HepG2 (cell line): Measurements from ENCODE around the gene CMIP. TPM values are rescaled to one million over a fixed set of nuclear protein-coding genes. Genes with fewer than 3 reads are reported as not detected.

ENCODE experiments used
- ATAC-seq: fragments of 200-7000 bp; cut with Tn5 transposase; 3 replicates; pipeline ENCODE4 v1.9.1; 2020; ENCODE audit warnings: mild to moderate bottlenecking, moderate library complexity
- BruUV-seq: library from RNA; stranded (reverse); fragments of 400-500 nt; replicated peaks from 2 replicates; lab custom pipeline; 2021; lab: Mats Ljungman, UMichigan
- CTCF ChIA-PET: fragments of 300-600 bp; formaldehyde crosslinking; extraction: SDS; loops from one replicate; lab custom pipeline; 2021; ENCODE audit warnings: low total read pairs, inconsistent platforms, low intra/inter-chr PET ratio; lab: Yijun Ruan, JAX
- POLR2A ChIA-PET: fragments of 350-600 bp; sonication (Branson Sonifier 250); formaldehyde crosslinking; loops from one replicate; lab custom pipeline; 2020; ENCODE audit warnings: antibody characterized with exemption, inconsistent platforms; lab: Yijun Ruan, JAX
- DNase-seq: peaks from one replicate; pipeline ENCODE4 v3.0.0-alpha.2; 2015; ENCODE audit warnings: low spot score
- FAIRE-seq: peaks from 3 replicates; lab custom pipeline; 2011; peaks lifted over from hg19 to GRCh38; lab: Jason Lieb, UNC
- H2AFZ ChIP-seq: one replicate; pipeline ENCODE4 v1.6.1; 2011; ENCODE audit warnings: low read length, inconsistent platforms
- H3K27ac ChIP-seq: fragments of 300-600 bp; 3 replicates; pipeline ENCODE4 v1.8.0; 2011; ENCODE audit warnings: mixed run types, mild to moderate bottlenecking, mixed read lengths, low read length, inconsistent platforms; ENCODE audit not compliant: insufficient read depth; ENCODE audit errors: extremely low read length
- H3K27me3 ChIP-seq, 2 experiments: fragments of 200-600 bp in 1 of 2; 2 replicates in 1 of 2; 3 replicates in 1 of 2; pipeline versions ENCODE4 v1.6.0 to v1.8.0; 2011; ENCODE audit warnings: low read length in 2 of 2, mild to moderate bottlenecking in 2 of 2, moderate library complexity in 2 of 2, inconsistent platforms in 1 of 2; ENCODE audit not compliant: insufficient read depth in 2 of 2, control insufficient read depth in 1 of 2
- H3K36me3 ChIP-seq, 2 experiments: fragments of 200-600 bp in 1 of 2; replicated peaks in 1 of 2; 2 replicates in 1 of 2; 3 replicates in 1 of 2; pipeline versions ENCODE4 v1.5.1 to v1.8.0; 2011; ENCODE audit warnings: low read length in 2 of 2, inconsistent platforms in 1 of 2; ENCODE audit not compliant: insufficient read depth in 2 of 2, control insufficient read depth in 1 of 2
- H3K4me1 ChIP-seq: 2 replicates; pipeline ENCODE4 v1.5.1; 2012; ENCODE audit warnings: low read length, inconsistent platforms; ENCODE audit not compliant: insufficient read depth
- H3K4me2 ChIP-seq: 2 replicates; pipeline ENCODE4 v1.6.0; 2011; ENCODE audit warnings: low read depth, low read length, inconsistent platforms
- H3K4me3 ChIP-seq, 3 experiments: fragments of 200-600 bp in 1 of 3; sonication (generic), shearing (Covaris generic) in 1 of 3; replicated peaks in 1 of 3; 2 replicates each; pipeline ENCODE4 v1.5.1; 2011 to 2016; ENCODE audit warnings: low read length in 3 of 3, inconsistent platforms in 2 of 3, low read depth in 2 of 3, mild to moderate bottlenecking in 2 of 3, control low read depth in 1 of 3, mixed read lengths in 1 of 3; ENCODE audit not compliant: insufficient read depth in 1 of 3
- H3K79me2 ChIP-seq: one replicate; pipeline ENCODE4 v1.6.1; 2011; ENCODE audit warnings: low read length, inconsistent platforms; ENCODE audit not compliant: insufficient read depth
- H3K9ac ChIP-seq: 2 replicates; pipeline ENCODE4 v1.6.0; 2011; ENCODE audit warnings: mild to moderate bottlenecking, low read depth, low read length, inconsistent platforms; ENCODE audit not compliant: insufficient read depth
- H3K9me3 ChIP-seq: 2 replicates; pipeline ENCODE4 v1.5.1; 2012; ENCODE audit warnings: mild to moderate bottlenecking, low read length
- H4K20me1 ChIP-seq: 2 replicates; pipeline ENCODE4 v1.6.0; 2011; ENCODE audit warnings: inconsistent platforms, mild to moderate bottlenecking, low read length, moderate library complexity; ENCODE audit not compliant: insufficient read depth
- CBX5 ChIP-seq: sonication (generic); formaldehyde crosslinking; IDR thresholded peaks from 2 replicates; pipeline ENCODE4 v1.4.0; 2020; ENCODE audit warnings: missing genetic modification reagents, borderline replicate concordance
- CREB1 ChIP-seq, 2 experiments: fragments of 450-650 bp in 1 of 2; IDR thresholded peaks; 2 replicates each; pipeline ENCODE4 v1.6.1; 2016 to 2017; ENCODE audit warnings: control low read depth in 1 of 2, mild to moderate bottlenecking in 1 of 2, missing compliant biosample characterization in 1 of 2, missing genetic modification characterization in 1 of 2
- FLYWCH1 ChIP-seq: sonication (generic); formaldehyde crosslinking; IDR thresholded peaks from 2 replicates; pipeline ENCODE4 v1.8.1; 2023; ENCODE audit warnings: mild to moderate bottlenecking, missing genetic modification reagents
- NFRKB ChIP-seq: fragments of 450-650 bp; IDR thresholded peaks from 2 replicates; pipeline ENCODE4 v1.6.1; 2017
- RBFOX2 ChIP-seq: fragments of 200-400 bp; formaldehyde crosslinking; IDR thresholded peaks from 2 replicates; pipeline ENCODE4 v1.6.1; 2017; ENCODE audit warnings: low read depth, mild to moderate bottlenecking, low read length
- RBM39 ChIP-seq: fragments of 200-400 bp; formaldehyde crosslinking; IDR thresholded peaks from one replicate; pipeline ENCODE4 v1.6.1; 2018; ENCODE audit warnings: antibody characterized with exemption, mild to moderate bottlenecking, low read depth, low read length; ENCODE audit not compliant: poor library complexity, severe bottlenecking
- RFXANK ChIP-seq: IDR thresholded peaks from 2 replicates; pipeline ENCODE4 v1.6.1; 2016
- ZNF331 ChIP-seq: sonication (generic); formaldehyde crosslinking; IDR thresholded peaks from 2 replicates; pipeline ENCODE4 v1.4.0; 2020; ENCODE audit warnings: missing genetic modification reagents
- ZNF639 ChIP-seq: conservative IDR thresholded peaks from 2 replicates; pipeline ENCODE4 v1.6.1; 2018; ENCODE audit warnings: missing genetic modification reagents
- ZNF75D ChIP-seq: sonication (generic); formaldehyde crosslinking; IDR thresholded peaks from 2 replicates; pipeline ENCODE4 v1.8.1; 2023; ENCODE audit warnings: missing genetic modification reagents, mild to moderate bottlenecking, borderline replicate concordance
- ZNF780A ChIP-seq: sonication (generic); formaldehyde crosslinking; IDR thresholded peaks from 2 replicates; pipeline ENCODE4 v1.8.0; 2022; ENCODE audit warnings: mild to moderate bottlenecking, missing genetic modification reagents, moderate library complexity
- WGBS: methylation state at CpG from one replicate; pipeline ENCODE4 v1.1.6; 2017; ENCODE audit warnings: low lambda C conversion rate; 5-methylcytosine and 5-hydroxymethylcytosine counted together
- in situ Hi-C: cut with HindIII; loops from 2 replicates; pipeline ENCODE4 v1.10.0; 2017; ENCODE audit warnings: low pct_unique_long_range_greater_than_20kb; ENCODE audit not compliant: extremely low pct_ligation_motif_present
- intact Hi-C: fragments of 100-400 bp; cut with micrococcal nuclease; formaldehyde crosslinking; loops from one replicate; pipeline ENCODE4 v1.10.0; 2022; ENCODE audit not compliant: unreplicated experiment
- polyA plus RNA-seq, 8 experiments: library from polyadenylated mRNA; depleted of rRNA in 3 of 8; stranded (reverse) in 7 of 8; unstranded in 1 of 8; fragments of >200 nt; fragmentation: Illumina TruSeq in 4 of 8; extraction: Trizol in 4 of 8; gene quantifications; 2 replicates each; pipeline versions ENCODE4 v1.2.1 to v1.2.3, GENCODE V29; 2011 to 2016; ENCODE audit warnings: low read depth in 4 of 8, missing spikeins in 1 of 8, mixed read lengths in 1 of 8; ENCODE audit not compliant: insufficient read depth in 1 of 8
- total RNA-seq, 5 experiments: library from RNA; depleted of rRNA; stranded (reverse); fragments of >200 nt; fragmentation: Illumina TruSeq; extraction: Trizol; gene quantifications; 2 replicates each; pipeline ENCODE4 v1.2.3, GENCODE V29; 2016; ENCODE audit warnings: low read depth in 1 of 5

CMIP gene
- total and polyA plus RNA-seq, 2 of the 13 experiments (the other 11 are each of a cell fraction or from before 2014, with no cell fraction given) = 10.9 to 18.1 TPM

GRCh38 chr16:81578076-81578475 is 133.5 kb downstream of the CMIP start:
- H3K4me3 ChIP-seq = no peak overlapping the region
- DNase-seq = no peak
- H3K4me1 ChIP-seq = peaks cover 73% of the 10 kb centered on the region
- ChIA-PET POLR2A (no interaction called here), CTCF (no interaction called here)
- FAIRE-seq = no peak
- no peak overlapping the region for H3K27ac ChIP-seq
- no peaks in the 10 kb centered on the region for H3K9me3 ChIP-seq
- WGBS = 97% methylated on average over 2 of the region's 2 CpGs
- no peak overlapping the region for H2AFZ ChIP-seq
- no peak for TF ChIP-seq FLYWCH1 (CRISPR knock-in tag)
- peak; percentile 61 for TF ChIP-seq CREB1 (IDR thresholded peaks at IDR 0.05)
- TF ChIP-seq CREB1 (CRISPR knock-in tag; IDR thresholded peaks at IDR 0.05) = no peak
- no TSS peak for BruUV-seq
- no peak overlapping the region for H3K9ac ChIP-seq
- no peak overlapping the region for H3K4me2 ChIP-seq
- H3K79me2 ChIP-seq = peaks cover 63% of the 10 kb centered on the region
- in situ Hi-C loops (no loop called here), intact Hi-C loops (no loop called here)
- no peaks in the 10 kb centered on the region for H3K27me3 ChIP-seq
- ATAC-seq = no peak
- H3K36me3 ChIP-seq = peaks cover 6 to 28% of the 10 kb centered on the region in 2 experiments; a peak in 4 of 5 replicates
- H4K20me1 ChIP-seq = peaks cover 77% of the 10 kb centered on the region

- peaks cover 64% of the 10 kb centered on the region for H3K79me2 ChIP-seq
Measured at GRCh38 chr16:81578636-81579413, 134.2 kb downstream of the CMIP start.

More at GRCh38 chr16:81578636-81579413, 134.2 kb downstream of the CMIP start:
- H4K20me1 ChIP-seq = peaks cover 69% of the 10 kb centered on the region
- no peaks in the 10 kb centered on the region for H3K9me3 ChIP-seq
- ChIA-PET POLR2A (no interaction called here), CTCF (no interaction called here)
- intact Hi-C loops (no loop called here), in situ Hi-C loops (no loop called here)
- TF ChIP-seq RBFOX2 = no peak
- TF ChIP-seq ZNF75D (CRISPR knock-in tag) = no peak
- TF ChIP-seq NFRKB = no peak
- no peak for TF ChIP-seq ZNF331 (CRISPR knock-in tag)
- TF ChIP-seq RBM39 = no peak
- TF ChIP-seq CBX5 (CRISPR knock-in tag) = no peak
- no peak for TF ChIP-seq ZNF639 (CRISPR knock-in tag)
- TF ChIP-seq ZNF780A (CRISPR knock-in tag) = no peak
- no peak for TF ChIP-seq RFXANK (CRISPR knock-in tag)
- no peak overlapping the region for H3K27ac ChIP-seq
- peaks cover 78% of the 10 kb centered on the region for H3K4me1 ChIP-seq
- DNase-seq (no peak), FAIRE-seq (no peak), ATAC-seq (no peak)
- no peak overlapping the region for H3K4me2 ChIP-seq
- no TSS peak for BruUV-seq
- H3K9ac ChIP-seq = no peak overlapping the region
- peaks cover 6 to 33% of the 10 kb centered on the region in 2 experiments for H3K36me3 ChIP-seq
- no peak overlapping the region for H3K4me3 ChIP-seq
- no peak overlapping the region for H2AFZ ChIP-seq
- H3K27me3 ChIP-seq = no peaks in the 10 kb centered on the region
- 88% methylated on average over 9 of the region's 9 CpGs for WGBS
